Erythroblast (primary cell): ENCODE results near the gene BFAR.

Source experiments
- DNase-seq, 2 experiments: peaks; one replicate each; lab custom pipeline; 2025; lab: John Stamatoyannopoulos, UW
- GATA1 ChIP-seq: IDR thresholded peaks from 2 replicates; pipeline ENCODE4 v1.6.1; 2011; ENCODE audit warnings: low read depth, mild to moderate bottlenecking, control low read depth, low read length, moderate library complexity
- POLR2A ChIP-seq: IDR thresholded peaks from 2 replicates; pipeline ENCODE4 v1.6.1; 2011; ENCODE audit warnings: mild to moderate bottlenecking, low read length

The BFAR gene, protein sequence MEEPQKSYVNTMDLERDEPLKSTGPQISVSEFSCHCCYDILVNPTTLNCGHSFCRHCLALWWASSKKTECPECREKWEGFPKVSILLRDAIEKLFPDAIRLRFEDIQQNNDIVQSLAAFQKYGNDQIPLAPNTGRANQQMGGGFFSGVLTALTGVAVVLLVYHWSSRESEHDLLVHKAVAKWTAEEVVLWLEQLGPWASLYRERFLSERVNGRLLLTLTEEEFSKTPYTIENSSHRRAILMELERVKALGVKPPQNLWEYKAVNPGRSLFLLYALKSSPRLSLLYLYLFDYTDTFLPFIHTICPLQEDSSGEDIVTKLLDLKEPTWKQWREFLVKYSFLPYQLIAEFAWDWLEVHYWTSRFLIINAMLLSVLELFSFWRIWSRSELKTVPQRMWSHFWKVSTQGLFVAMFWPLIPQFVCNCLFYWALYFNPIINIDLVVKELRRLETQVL

DNA sequence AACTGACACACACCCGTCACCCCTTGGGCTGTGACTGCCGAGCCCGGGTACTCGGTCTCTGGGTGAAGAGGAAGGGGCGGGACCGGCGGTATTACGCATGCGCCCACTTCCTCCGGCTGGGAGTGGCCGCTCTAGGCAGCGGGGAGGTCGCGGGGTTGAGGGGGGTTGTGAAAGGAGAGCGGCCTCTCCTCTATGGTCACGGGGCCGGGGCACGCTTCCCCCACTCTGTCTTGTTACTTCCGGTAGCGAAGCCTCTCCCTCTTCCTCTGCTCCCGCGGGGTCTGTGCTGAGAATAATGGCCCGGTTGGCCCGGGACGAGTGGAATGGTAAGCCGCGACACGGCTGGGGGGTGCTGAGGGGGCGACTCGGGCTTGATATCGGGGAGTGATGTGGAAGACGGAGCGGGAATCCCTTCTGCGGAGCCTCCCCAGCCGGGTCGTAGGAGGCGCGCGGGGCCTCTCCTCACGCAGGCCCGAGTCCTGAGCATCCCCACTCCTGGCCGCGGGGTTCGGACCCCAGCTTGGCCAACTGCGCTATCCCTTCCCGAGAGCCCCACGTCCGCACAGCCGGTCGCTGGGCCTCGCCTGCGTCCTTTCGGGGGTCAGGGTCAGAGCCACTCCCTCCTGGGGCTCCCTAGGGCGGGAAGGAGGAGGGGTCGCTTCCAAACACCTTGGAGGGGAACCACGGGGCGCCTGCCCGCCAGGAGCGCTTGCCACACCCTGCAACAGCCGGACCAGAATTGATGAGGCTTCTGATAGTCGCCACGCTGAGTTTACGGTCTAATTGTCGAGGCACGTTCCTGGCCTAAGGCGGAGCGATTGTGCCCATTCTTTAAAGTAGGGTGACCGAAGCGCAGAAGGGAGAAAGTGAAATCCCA is at the start of gene BFAR:
Gene BFAR, plus strand, starts transcription at position 259 of the 877 bp plus-strand sequence. CDS start 11,396 bp downstream, outside the sequence.
- TF ChIP-seq POLR2A = peak; percentile 99
- TF ChIP-seq GATA1 = no peak
- DNase-seq = peak; percentile 97

DNA sequence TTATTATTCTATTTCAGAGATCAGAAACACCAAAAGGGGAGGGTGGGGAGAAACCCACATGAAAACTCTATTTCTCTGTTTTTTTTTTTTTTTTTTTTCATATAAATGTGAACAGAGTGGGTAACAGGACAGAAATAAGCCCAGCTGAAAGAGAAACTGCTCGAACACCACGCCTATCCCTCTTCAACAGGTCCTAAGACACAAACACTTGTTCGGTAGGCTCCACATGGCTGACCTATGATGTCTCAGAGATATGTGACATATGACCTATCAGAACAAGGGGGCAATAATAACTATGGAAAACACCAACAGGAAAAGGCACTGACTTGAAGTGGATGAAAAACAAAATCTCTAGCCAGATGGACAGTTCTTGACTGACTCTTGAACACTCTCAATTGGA is 47.5 kb upstream of the BFAR start:
- DNase-seq = no peak
- no peak for TF ChIP-seq POLR2A

DNA sequence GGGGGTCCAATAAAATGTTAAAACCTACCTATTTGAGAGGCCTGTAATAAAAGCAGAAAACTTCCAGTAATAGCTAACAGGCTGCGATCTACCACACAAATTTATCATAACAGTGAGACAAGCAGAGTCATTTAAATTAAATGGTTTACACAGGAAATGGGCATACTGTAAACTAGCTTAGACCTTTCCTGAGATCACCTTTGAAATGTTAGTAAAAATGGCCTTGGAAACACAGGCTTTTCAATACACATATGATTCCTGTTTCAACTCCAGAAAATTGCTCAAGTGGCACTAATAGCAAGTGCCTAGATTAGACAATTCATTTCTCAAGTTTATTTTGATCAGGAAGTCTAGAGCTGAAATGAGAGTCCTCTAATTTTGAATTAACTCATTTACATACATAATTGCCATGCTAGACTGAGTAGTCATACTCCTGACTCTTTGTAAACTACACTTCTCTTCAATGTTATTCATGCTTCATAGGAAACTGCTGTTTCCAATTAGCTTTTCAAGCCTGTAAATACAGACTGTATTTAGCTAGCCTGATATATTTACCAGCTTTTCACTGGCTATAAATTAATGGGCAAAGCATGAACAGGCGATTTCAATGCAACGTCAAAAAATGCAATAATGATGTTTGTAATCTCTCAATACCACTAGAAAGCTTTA is 46.0 kb upstream of the BFAR start:
- TF ChIP-seq GATA1 (no peak), POLR2A (no peak)

DNA sequence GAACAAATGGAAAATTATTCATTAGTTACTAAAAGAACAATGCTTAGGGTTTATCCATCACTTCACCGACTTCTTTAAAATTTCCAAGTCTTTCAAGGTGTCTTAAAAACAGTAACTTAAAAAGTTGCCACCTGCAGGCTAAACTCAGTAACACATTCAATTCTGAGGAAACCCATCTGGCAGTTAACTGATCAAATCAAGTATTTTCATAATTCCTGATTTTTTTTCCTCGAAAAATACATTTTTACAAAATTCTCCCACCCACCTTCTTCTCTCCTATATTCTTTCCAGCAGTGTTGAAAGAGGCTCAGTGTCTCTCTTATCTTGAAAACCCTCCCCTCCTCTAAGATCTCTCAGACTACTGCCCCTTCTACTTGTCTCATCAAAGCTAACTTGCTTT is 32.6 kb upstream of the BFAR start:
- DNase-seq = peak; percentile 23 to 46
- TF ChIP-seq POLR2A = no peak
- no peak for TF ChIP-seq GATA1

More for the DNA sequence above, 46.0 kb upstream of the BFAR start:
- no peak for DNase-seq

DNA sequence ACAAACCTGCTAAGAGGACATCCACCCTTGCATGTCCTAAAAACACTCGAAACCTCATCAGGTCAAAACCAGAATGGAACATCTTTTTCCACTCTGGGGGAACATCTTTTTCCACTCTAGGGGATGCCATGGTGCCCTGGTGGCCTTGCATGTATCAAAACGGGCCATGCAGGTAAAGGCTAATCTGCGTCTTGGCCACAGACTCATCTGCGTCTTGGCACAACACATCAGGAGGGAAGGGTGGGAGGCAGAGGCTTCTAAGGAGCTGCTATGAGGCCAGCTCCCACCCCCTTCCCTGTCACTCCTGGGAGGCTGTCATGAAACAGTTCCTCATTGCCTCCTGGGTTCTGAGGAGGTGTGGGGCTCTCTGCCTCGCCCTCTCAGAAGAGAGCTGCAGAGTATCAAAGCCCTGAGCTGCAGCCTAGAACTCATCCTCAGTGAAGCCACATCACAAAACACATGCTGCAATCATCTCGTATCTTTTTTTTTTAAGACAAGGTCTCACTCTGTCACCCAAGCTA is 30.2 kb upstream of the BFAR start:
- DNase-seq = no peak
- TF ChIP-seq POLR2A = no peak
- TF ChIP-seq GATA1 = no peak

DNA sequence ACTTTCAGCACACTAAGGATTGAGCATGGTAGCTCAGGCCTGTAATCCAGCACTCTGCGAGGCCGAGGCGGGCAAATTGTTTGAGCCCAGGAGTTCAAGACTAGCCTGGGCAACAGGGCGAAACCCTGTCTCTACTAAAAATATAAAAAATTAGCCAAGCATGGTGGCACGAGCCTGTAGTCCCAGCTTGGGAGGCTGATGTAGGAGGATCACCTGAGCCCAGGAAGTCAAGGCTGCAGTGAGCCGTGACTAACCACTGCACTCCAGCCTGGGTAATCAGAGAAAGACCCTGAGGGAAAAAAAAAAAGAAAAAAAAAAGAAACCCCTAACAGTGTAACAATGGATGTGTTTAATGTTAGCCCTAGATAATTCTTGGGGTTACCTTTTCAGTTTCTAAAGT is 26.6 kb upstream of the BFAR start:
- TF ChIP-seq GATA1 = no peak
- TF ChIP-seq POLR2A = no peak
- no peak for DNase-seq

DNA sequence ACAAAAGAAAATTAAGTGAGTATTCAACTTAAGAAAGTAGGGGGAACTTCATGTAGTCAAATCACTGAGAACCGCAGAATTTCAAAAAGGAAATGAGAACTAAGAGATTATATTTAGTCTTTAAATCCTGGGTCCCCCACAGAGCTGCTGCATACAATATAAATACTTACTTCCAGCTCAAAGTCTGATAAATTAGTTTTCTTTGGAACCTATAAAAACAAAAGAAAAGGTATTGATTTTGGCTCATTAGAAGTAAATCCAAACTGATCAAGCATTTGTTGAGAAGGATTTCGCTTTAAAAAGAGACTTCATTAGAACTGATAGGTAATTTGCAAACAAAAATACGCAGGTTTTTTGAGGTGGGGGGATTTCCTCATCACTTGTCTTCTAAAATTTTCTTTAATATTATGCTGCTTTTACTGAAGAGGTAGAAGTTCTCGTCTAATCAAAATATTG is 24.6 kb upstream of the BFAR start:
- no peak for DNase-seq
- TF ChIP-seq GATA1 (no peak), POLR2A (no peak)

DNA sequence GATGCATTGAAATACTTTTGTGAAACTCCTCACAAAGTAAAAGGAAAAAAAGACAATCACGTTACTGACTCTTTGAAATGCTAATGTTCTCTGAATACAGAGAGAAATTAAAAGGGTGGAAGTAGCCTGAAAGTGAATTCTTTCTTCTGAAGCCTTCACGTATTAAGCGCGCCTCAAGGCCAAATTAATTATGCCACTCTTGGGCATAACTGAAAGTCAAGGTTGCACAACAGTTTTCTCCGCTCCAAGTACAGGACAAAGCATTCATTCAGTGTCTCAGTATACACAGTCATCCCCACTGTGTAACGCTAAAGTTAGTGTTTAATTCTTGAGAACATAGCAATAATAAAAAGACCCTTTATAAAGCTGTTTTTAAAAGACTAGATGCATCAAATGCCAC is 24.1 kb upstream of the BFAR start:
- DNase-seq = no peak
- no peak for TF ChIP-seq GATA1
- no peak for TF ChIP-seq POLR2A

DNA sequence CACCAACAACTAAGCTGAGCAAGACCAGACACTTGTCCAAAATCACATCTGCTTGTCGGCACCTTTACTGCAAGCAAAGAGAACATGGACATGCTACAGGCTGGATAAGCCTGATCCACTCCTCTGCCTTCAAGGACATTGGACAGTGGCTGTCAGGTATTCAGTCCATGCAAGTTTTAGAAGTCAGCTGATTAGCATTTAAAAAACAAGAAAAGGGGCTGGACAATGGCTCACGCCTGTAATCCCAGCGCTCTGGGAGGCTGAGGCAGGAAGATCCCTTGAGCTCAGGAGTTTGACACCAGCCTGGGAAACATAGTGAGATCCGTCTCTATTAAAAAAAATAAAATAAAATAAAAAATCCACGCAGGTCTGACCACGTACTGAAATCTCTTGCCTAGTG is 23.0 kb upstream of the BFAR start:
- no peak for DNase-seq
- no peak for TF ChIP-seq POLR2A
- TF ChIP-seq GATA1 = no peak

DNA sequence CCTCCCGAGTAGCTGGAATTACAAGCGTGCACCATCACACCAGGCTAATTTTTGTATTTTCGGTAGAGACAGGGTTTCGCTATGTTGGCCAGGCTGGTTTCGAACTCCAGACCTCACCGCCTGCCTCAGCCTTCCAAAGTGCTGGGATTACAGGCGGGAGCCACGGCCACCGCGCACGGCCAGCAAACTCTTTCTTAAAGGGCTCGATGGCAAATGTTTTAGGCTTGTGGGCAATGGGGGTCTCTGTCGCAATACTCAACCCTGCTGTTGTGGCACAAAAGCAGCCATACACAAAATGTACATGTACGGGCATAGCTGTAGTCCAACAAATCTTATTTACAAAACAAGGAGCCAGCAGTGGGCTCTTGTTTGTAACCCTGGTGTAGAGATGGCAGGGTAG is 21.1 kb upstream of the BFAR start:
- DNase-seq = no peak
- TF ChIP-seq GATA1 = no peak
- no peak for TF ChIP-seq POLR2A

DNA sequence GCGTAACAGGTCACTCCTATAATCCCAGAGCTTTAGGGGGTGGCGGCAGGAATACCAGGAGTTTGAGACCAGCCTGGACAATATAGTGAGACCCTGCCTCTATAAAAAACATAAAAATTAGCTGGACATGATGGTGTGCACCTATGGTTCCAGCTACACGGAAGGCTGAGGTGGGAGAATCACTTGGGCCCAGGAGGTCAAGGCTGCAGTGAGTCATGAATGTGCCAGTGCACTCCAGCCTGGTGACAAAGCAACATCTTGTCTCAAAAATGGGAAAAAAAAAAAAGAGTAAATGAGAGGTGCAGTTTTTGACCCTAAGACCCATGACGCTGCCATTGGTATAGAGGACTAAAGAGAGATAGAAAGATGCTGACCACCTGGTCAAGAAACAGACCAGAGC is 18.8 kb upstream of the BFAR start:
- no peak for DNase-seq
- TF ChIP-seq GATA1 (no peak), POLR2A (no peak)

DNA sequence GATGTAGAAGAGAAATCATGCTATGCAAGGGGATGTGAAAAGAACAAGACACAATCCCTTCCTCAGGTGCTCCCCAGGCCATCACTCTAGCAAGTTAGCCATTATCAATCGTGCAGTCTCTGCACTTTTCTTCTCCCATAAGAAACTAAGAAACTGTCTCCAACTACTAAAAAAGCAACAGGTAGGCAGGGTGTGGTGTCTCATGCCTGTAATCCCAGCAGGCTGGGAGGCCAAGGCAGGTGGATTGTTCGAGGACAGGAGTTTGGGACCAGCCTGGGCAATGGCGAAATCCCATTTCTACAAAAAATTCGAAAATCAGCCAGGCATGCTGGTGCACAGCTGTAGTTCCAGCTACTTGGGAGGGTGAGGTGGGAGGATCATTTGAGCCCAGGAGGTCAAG is 16.5 kb upstream of the BFAR start:
- no peak for DNase-seq
- no peak for TF ChIP-seq GATA1
- TF ChIP-seq POLR2A = no peak

DNA sequence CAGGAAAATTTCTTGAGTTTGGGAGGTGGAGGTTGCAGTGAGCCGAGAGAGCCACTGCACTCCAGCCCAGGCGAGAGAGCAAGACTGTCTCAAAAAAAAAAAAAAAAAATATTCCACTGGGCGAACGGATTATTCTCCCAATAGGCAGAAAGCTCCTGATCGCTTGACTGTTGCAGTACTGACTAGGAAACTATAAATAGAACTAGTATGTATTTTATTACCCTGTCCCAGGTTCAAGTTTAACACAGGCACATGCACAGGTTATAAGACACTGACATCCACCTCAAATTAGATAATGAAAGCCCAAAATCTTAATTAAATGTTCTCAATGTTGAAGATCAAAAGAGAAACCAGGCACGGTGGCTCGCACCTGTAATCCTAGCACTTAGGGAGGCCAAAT is 14.2 kb upstream of the BFAR start:
- TF ChIP-seq GATA1 (no peak), POLR2A (no peak)
- DNase-seq = no peak

DNA sequence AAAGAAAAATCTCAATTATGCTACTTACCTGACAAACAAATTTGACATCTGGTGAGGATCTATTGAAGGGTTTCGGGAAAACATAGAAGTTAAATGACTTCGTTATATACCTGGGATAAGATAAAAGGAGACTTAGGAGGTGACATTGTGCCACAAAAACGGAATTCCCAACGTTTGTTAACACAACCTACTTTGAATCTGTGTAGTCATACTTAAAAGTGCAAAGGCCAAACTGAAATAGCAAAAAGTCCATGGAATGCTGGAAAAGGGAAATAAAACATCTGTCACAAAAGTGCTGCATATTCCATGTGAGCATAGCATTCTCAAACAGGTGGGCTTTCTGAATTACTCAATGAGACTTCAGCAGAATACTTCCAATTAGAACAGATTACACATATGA is 5.7 kb upstream of the BFAR start:
- DNase-seq = no peak
- TF ChIP-seq GATA1 = no peak
- no peak for TF ChIP-seq POLR2A
